ENCODE measurements around the gene DLG2.

The DLG2 gene

GRCh38 chr11:83697518-83697917 is 1929.6 kb downstream of the DLG2 start:
- DNase-seq (ENCODE audit: low spot score) (no peak), FAIRE-seq (no peak)

GRCh38 chr11:83695046-83695445 is 1932.1 kb downstream of the DLG2 start:
- FAIRE-seq (no peak), DNase-seq (ENCODE audit: low spot score) (no peak)

GRCh38 chr11:83694191-83694910 is 1932.8 kb downstream of the DLG2 start:
- no peak for FAIRE-seq
- no peak for DNase-seq (ENCODE audit: low spot score)

GRCh38 chr11:83693306-83693992 is 1933.7 kb downstream of the DLG2 start:
- DNase-seq (ENCODE audit: low spot score) (no peak), FAIRE-seq (no peak)

GRCh38 chr11:83692675-83693074 is 1934.5 kb downstream of the DLG2 start:
- FAIRE-seq (no peak), DNase-seq (ENCODE audit: low spot score) (no peak)

GRCh38 chr11:83691451-83691950 is 1935.6 kb downstream of the DLG2 start:
- FAIRE-seq (no peak), DNase-seq (ENCODE audit: low spot score) (no peak)

- DNase-seq (ENCODE audit: low spot score) (no peak), FAIRE-seq (no peak)
These were observed 1937.9 kb downstream of the DLG2 start for GRCh38 chr11:83689144-83689780.

- no peak for DNase-seq (ENCODE audit: low spot score)
These were observed 1939.4 kb downstream of the DLG2 start for GRCh38 chr11:83687787-83688186.

GRCh38 chr11:83685730-83686129 is 1941.4 kb downstream of the DLG2 start:
- FAIRE-seq, result no peak
- no peak for DNase-seq (ENCODE audit: low spot score)

More at GRCh38 chr11:83687787-83688186, 1939.4 kb downstream of the DLG2 start:
- FAIRE-seq, result no peak

- no peak for FAIRE-seq
- DNase-seq (ENCODE audit: low spot score), result no peak
These were observed 1943.1 kb downstream of the DLG2 start for GRCh38 chr11:83684071-83684470.

- no peak for FAIRE-seq
- no peak for DNase-seq (ENCODE audit: low spot score)
These were observed 1944.6 kb downstream of the DLG2 start for GRCh38 chr11:83682611-83682973.

GRCh38 chr11:83681906-83682610 is 1945.1 kb downstream of the DLG2 start:
- DNase-seq (ENCODE audit: low spot score) (no peak), FAIRE-seq (no peak)

GRCh38 chr11:83681031-83681781 is 1945.9 kb downstream of the DLG2 start:
- FAIRE-seq (no peak), DNase-seq (ENCODE audit: low spot score) (no peak)

- no peak for FAIRE-seq
- no peak for DNase-seq (ENCODE audit: low spot score)
These were observed 1946.8 kb downstream of the DLG2 start for GRCh38 chr11:83680321-83680720.

- FAIRE-seq, result no peak
- no peak for DNase-seq (ENCODE audit: low spot score)
These were observed 1948.1 kb downstream of the DLG2 start for GRCh38 chr11:83678831-83679584.

- FAIRE-seq (no peak), DNase-seq (ENCODE audit: low spot score) (no peak)
These were observed 1949.4 kb downstream of the DLG2 start for GRCh38 chr11:83677730-83678129.

- FAIRE-seq, result no peak
- DNase-seq (ENCODE audit: low spot score), result no peak
These were observed 1951.0 kb downstream of the DLG2 start for GRCh38 chr11:83676056-83676601.

- FAIRE-seq (no peak), DNase-seq (ENCODE audit: low spot score) (no peak)
These were observed 1952.8 kb downstream of the DLG2 start for GRCh38 chr11:83674102-83674896.

- no peak for DNase-seq (ENCODE audit: low spot score)
- FAIRE-seq, result no peak
These were observed 1955.9 kb downstream of the DLG2 start for GRCh38 chr11:83671289-83671688.
